HG03159 (cell line): ENCODE measurements around the gene TYRP1.

ENCODE experiments used
- ATAC-seq: cut with Tn5 transposase; IDR thresholded peaks from one replicate; pipeline ENCODE4 v1.9.1; 2021; ENCODE audit warnings: mild to moderate bottlenecking, moderate library complexity; ENCODE audit not compliant: unreplicated experiment

The TYRP1 gene

GRCh38 chr9:12696931-12697622 is 3.9 kb downstream of the TYRP1 start:
- ATAC-seq = no peak

DNA sequence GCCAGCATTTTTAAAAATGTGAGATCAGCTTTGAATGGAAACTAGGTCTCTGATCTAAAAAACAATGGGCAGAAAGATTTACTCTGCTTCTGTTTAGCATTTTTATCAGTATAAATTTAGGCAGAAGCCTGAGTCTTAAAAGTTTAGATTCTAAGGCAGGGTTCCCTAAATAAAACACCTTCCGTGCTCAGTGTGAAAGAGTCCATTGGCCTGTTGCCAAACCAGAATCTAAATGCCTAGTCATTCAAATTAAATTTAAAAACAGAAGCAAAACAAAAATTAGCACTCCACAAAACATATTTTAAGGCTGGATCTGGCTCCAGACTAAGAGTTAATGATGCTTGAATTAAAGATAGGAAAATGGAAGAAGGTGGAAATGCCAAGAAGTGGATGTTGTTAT is 4.5 kb downstream of the TYRP1 start:
- no peak for ATAC-seq

GRCh38 chr9:12698266-12698665 is 5.1 kb downstream of the TYRP1 start:
- no peak for ATAC-seq

DNA sequence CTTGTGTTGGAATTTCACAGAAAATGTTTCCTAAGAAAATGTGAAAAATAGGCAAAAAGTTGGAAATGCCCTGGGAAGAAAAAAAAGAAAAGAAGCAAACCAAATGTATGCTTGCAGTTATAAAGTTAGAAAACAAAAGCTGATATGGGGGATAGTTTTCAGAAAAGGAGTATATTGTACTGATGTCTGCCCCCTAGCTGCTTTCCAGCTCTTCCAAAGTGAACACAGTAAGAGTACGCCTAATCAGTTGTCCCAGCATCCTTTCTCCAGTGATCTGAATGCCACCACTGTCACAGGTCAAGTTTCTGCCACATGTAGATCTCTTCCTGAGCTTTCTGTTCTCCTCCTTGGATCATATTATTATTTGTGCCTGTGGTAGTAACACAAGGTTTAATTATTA is 5.8 kb downstream of the TYRP1 start:
- ATAC-seq = no peak

GRCh38 chr9:12699529-12699928 is 6.3 kb downstream of the TYRP1 start:
- no peak for ATAC-seq

GRCh38 chr9:12701126-12701525 is 7.9 kb downstream of the TYRP1 start:
- ATAC-seq = no peak

DNA sequence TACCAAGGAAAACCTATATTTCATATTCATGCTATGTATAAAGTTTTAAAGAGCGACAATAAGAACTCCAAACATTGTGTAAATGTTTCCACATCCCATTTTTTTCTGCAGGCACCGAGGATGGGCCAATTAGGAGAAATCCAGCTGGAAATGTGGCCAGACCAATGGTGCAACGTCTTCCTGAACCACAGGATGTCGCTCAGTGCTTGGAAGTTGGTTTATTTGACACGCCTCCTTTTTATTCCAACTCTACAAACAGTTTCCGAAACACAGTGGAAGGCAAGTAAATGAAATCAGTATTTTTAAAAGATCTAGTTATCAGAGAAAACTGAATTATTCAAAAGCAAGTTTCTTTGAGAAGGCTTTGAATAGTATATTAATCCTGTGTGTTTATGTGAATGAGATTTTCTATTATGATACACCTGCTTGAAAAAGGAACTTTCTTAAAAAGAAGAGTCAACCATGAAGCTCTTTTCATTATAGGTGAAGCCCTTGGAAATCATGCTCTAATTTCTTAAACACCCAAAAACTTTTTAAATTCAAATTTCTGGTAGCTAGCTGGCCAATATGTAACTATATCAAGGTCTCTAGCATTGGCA is 9.1 kb downstream of the TYRP1 start:
- ATAC-seq = no peak

GRCh38 chr9:12703996-12704395 is 10.8 kb downstream of the TYRP1 start:
- no peak for ATAC-seq

GRCh38 chr9:12705738-12706391 is 12.7 kb downstream of the TYRP1 start:
- ATAC-seq = no peak

- ATAC-seq = no peak
Observed at GRCh38 chr9:12708562-12709298, 15.5 kb downstream of the TYRP1 start.

DNA sequence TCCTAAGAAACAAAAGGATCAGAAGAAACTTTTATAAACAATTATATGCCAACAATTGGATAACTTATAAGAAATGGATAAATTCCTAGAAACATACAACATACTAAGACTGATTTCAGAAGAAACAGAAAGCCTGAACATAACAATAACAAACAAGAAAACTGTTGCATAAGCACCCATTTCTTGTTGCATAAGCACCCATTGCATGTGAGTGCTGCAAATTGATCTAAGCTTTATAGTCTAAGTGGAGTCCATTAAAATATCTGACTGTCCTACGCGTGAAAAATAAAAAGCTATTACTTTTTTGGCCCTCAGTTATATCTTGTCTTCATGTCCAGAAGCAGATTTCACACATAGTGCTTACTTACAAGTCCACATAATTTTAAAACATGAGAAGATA is 19.3 kb downstream of the TYRP1 start:
- no peak for ATAC-seq

- ATAC-seq = no peak
Observed at GRCh38 chr9:12715268-12715667, 22.1 kb downstream of the TYRP1 start.

DNA sequence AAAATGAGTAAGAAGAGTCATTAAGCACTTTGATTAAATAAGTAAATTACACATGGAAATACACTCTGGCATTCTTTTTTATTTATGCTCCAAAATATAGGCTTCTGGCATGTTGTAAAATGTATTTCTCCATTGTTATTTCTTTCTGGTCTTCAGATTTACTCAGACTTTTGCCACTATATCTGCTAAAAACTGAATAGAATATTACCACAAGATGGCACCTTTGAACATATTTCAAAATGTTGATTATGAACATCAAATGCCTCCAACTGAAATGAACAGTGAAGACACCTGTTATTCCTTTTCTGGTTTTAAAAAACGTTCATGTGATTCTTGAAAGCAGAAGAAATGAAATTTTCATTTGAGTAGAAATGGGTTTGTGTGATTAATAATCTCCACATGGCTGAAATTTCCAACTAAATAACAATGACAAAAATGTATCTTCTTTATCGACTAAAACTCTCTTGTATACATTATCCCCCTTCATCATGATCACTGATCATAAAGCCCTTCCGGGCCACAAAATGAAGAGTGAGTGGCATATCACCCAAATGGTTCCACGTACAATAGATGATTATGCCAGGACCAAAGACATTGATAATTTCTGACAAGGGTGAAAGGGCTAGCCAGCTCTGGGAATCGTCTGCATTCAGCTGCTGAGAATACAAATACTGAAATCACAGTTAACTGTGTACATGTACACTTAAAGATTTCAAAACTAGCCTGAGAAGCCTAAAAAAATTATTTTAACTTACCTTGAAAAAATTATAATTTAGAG is 23.8 kb downstream of the TYRP1 start:
- ATAC-seq = no peak

DNA sequence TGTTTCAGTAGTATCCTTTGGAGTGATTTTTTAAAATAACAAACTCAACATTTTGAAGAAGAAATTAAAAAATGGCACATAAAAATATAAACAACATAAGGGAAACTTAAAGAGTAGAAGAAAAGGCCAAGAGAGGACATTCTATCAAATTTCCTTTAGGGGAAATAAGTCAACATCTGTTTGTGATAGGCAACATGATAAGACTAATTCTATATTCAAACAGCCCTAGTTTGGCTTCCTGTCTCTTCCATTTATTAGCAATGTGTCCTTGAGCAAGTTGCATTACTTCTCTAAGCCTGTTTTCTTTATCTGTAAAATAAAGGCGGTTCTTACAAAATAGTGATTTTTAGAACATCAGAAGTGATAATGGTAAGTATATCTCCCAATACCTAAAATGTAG is 24.7 kb downstream of the TYRP1 start:
- no peak for ATAC-seq

DNA sequence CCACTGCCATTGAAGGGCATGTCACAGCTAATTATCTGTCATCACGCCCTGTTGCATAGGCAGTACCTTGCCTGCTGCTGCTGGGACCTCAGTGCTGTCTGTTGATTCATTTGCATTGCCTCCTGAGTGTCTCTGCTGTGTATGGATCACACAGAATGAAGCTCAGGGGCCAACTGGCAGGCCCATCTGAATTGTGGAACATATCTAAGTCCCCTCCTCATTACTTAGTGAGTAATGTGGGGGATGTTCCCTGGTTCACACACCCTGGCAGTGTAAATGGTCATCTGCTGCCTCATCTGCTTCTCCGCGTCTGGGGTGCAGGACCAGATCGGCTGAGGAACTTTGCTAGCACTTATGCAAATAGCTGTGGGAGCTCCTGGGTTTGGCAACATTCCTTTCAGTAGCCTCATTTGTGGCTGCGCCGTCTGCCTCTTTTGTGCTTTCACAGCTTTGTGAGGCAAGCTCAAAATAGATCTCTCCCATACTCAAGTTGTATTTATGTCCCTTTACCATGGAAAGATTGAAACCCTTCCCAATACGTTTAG is 25.4 kb downstream of the TYRP1 start:
- ATAC-seq = no peak

DNA sequence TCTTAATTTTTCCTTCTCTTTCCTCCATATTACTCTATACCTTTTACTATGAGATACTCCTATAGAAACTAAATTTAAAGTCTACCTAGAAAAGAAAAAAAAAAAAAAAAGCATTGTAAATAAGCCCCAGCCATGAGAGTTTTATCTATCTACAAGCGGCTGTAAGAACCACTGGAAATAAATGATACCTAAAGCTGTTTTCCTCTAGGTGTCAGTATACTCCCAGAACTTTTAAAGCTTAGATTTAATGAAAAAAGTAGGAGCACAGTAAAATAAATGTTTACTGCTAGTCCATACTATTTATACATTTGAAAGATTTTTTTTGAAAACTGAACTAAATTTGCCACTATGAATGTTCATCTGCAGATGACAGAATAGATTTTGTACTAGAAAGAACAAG is 26.2 kb downstream of the TYRP1 start:
- ATAC-seq = no peak

- ATAC-seq = no peak
Observed at GRCh38 chr9:12720551-12720950, 27.4 kb downstream of the TYRP1 start.

- no peak for ATAC-seq
Observed at GRCh38 chr9:12722131-12722530, 28.9 kb downstream of the TYRP1 start.

- ATAC-seq = no peak
Observed at GRCh38 chr9:12723409-12724028, 30.3 kb downstream of the TYRP1 start.

DNA sequence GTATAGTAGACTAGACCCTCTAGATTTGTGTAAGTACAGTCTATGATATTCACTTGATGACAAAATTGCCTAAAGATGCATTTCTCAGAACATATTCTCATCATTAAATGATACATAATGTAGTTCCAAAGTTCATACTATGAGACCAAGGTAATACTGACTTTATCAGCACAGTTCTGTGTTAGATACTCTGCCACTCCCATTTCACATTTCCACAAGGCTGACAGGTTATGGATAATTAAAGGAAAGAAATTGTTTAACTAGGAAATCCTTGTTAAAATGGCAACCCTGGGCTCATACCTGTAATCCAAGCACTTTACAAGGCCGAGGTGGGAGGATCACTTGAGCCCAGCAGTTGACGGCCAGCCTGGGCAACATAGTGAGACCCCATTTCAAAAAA is 33.6 kb downstream of the TYRP1 start:
- ATAC-seq = no peak
